ENCODE data around the gene NEDD9.

NEDD9 gene

GRCh38 chr6:11142296-11143027 lies 90.0 kb downstream of the NEDD9 start:
- no peak for DNase-seq (ENCODE audit: low read depth)

- no peak for DNase-seq (ENCODE audit: low read depth)
These were observed 91.2 kb downstream of the NEDD9 start for GRCh38 chr6:11141295-11141694.

- DNase-seq (ENCODE audit: low read depth) = no peak
These were observed 92.4 kb downstream of the NEDD9 start for GRCh38 chr6:11140056-11140455.

GRCh38 chr6:11139051-11139960 lies 93.2 kb downstream of the NEDD9 start:
- DNase-seq (ENCODE audit: low read depth) = no peak

DNA sequence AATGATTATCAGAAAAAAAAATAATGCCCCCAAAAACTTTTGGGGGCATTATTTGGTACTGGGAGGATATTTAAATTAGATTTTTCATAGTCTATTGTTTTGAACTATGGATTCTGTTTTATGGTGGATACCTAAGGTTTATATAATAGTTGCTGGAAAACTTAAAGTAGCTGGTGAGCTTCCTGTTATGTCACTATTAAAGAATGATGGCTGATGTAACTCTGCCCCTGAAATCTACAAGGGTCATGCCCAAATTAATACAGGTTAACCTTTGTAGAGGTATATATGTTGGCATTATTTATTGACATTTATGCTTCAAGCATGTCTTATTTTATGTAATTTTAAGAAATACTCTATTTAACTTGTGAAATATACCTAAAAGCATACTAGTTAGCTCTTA lies 95.7 kb downstream of the NEDD9 start:
- no peak for DNase-seq (ENCODE audit: low read depth)
